GM12801 (cell line): Measurements from ENCODE around the gene PPP1R2.

Source experiments
- CTCF ChIP-seq: IDR thresholded peaks from one replicate; pipeline ENCODE4 v1.5.1; 2011; ENCODE audit warnings: control low read depth; ENCODE audit not compliant: insufficient read length; ENCODE audit errors: extremely low read depth

The PPP1R2 gene

GRCh38 chr3:195542698-195543499 is at the start of gene PPP1R2:
PPP1R2 (minus strand) TSS chr3:195543325; CDS start chr3:195543025, 300 bp downstream.
- no peak for TF ChIP-seq CTCF

GRCh38 chr3:195591852-195592251 is 48.7 kb upstream of the PPP1R2 start:
- no peak for TF ChIP-seq CTCF

- TF ChIP-seq CTCF = no peak
These were observed 48.1 kb upstream of the PPP1R2 start for GRCh38 chr3:195591220-195591619.

GRCh38 chr3:195587824-195588223 is 44.7 kb upstream of the PPP1R2 start:
- no peak for TF ChIP-seq CTCF

GRCh38 chr3:195587406-195587805 is 44.3 kb upstream of the PPP1R2 start:
- TF ChIP-seq CTCF = no peak

GRCh38 chr3:195584543-195584870 is 41.4 kb upstream of the PPP1R2 start:
- TF ChIP-seq CTCF = no peak

GRCh38 chr3:195583831-195584542 is 40.9 kb upstream of the PPP1R2 start, which contains the start of gene APOD:
APOD (minus strand) TSS chr3:195583940; CDS start chr3:195579461, 4,479 bp downstream.
- TF ChIP-seq CTCF = no peak
